Cardiac muscle cell (in vitro differentiated cells and primary cell): Measurements from ENCODE around the gene CEP68. TPM values are rescaled to one million over a fixed set of nuclear protein-coding genes. Genes with fewer than 3 reads are reported as not detected.
A peak's percentile ranks its signal among the peaks of the same experiment; 100 is the strongest.
"Not testable (repeated sequence)": the region's sequence is repeated elsewhere in the genome, so short reads cannot be mapped to it uniquely, and the experiment has no call there.

ENCODE experiments used
- DNase-seq, 2 donors: peaks; one replicate each; pipeline versions ENCODE4 v3.0.0 to v3.0.0-alpha.2; 2010 to 2017; ENCODE audit warnings: low read depth in 1 of 2, low spot score in 1 of 2
- H3K27ac ChIP-seq: fragments of 200-600 bp; sonication (generic); 2 replicates; pipeline ENCODE4 v1.5.1; 2016
- H3K27me3 ChIP-seq: fragments of 200-600 bp; sonication (generic); 2 replicates; pipeline ENCODE4 v1.6.0; 2016; ENCODE audit warnings: control low read depth
- H3K36me3 ChIP-seq: fragments of 200-600 bp; sonication (generic); 2 replicates; pipeline ENCODE4 v1.5.1; 2016; ENCODE audit warnings: control low read depth
- H3K4me1 ChIP-seq: fragments of 200-600 bp; sonication (generic); 2 replicates; pipeline ENCODE4 v1.8.1; 2017; ENCODE audit warnings: low read depth, mild to moderate bottlenecking, mixed run types
- H3K4me3 ChIP-seq: fragments of 200-600 bp; sonication (generic); 2 replicates; pipeline ENCODE4 v1.5.1; 2016; ENCODE audit warnings: mild to moderate bottlenecking
- H3K9me3 ChIP-seq: fragments of 200-600 bp; sonication (generic); 2 replicates; pipeline ENCODE4 v1.5.1; 2017; ENCODE audit warnings: low read depth, mild to moderate bottlenecking, control low read depth
- CTCF ChIP-seq: IDR thresholded peaks from 2 replicates; pipeline ENCODE4 v1.5.1; 2012; ENCODE audit warnings: low read depth, mild to moderate bottlenecking, low read length
- polyA plus RNA-seq: library from polyadenylated mRNA; unstranded; fragments of >200 nt; fragmentation: Nextera tagmentation; extraction: Ambion mirVana; gene quantifications from 2 replicates; pipeline ENCODE4 v1.2.1, GENCODE V29; 2016
- total RNA-seq: library from RNA; depleted of rRNA; stranded (reverse); fragments of >200 nt; gene quantifications from 2 replicates; pipeline ENCODE4 v1.2.3, GENCODE V29; 2016

The CEP68 gene
- total and polyA plus RNA-seq, 2 experiments from 2014 or later = 17.6 to 28.3 TPM

- Histone ChIP-seq H3K27ac (peak overlapping the region; percentile 52), H3K4me3 (no peak overlapping the region)
- DNase-seq = peak in 1 of 2 donors; percentile 21
These were observed 23.9 kb upstream of the CEP68 start for GRCh38 chr2:65032019-65032975.

GRCh38 chr2:65033178-65033577 is 23.0 kb upstream of the CEP68 start:
- peak in 1 of 2 donors; percentile 41 for DNase-seq
- Histone ChIP-seq H3K4me3 (no peak overlapping the region), H3K4me1 (peaks cover 11% of the 10 kb centered on the region), H3K9me3 (no peaks in the 10 kb centered on the region), H3K36me3 (no peaks in the 10 kb centered on the region), H3K27ac (no peak overlapping the region), H3K27me3 (no peaks in the 10 kb centered on the region)
- peak; percentile 12 for TF ChIP-seq CTCF

More at GRCh38 chr2:65032019-65032975, 23.9 kb upstream of the CEP68 start:
- H3K27me3 ChIP-seq = no peaks in the 10 kb centered on the region
- H3K9me3 ChIP-seq = no peaks in the 10 kb centered on the region
- peaks cover 11% of the 10 kb centered on the region for H3K4me1 ChIP-seq
- TF ChIP-seq CTCF = no peak
- H3K36me3 ChIP-seq = no peaks in the 10 kb centered on the region

- not testable (repeated sequence) for DNase-seq, H3K9me3 ChIP-seq, H3K27me3 ChIP-seq, H3K36me3 ChIP-seq, H3K4me3 ChIP-seq, H3K27ac ChIP-seq
- peaks cover 11% of the 10 kb centered on the region for H3K4me1 ChIP-seq
These were observed 22.5 kb upstream of the CEP68 start for GRCh38 chr2:65033667-65034066.

GRCh38 chr2:65035351-65035943 is 20.8 kb upstream of the CEP68 start:
- TF ChIP-seq CTCF = no peak
- no peaks in the 10 kb centered on the region for H3K9me3 ChIP-seq
- H3K36me3 ChIP-seq = no peaks in the 10 kb centered on the region
- no peak for DNase-seq
- H3K4me1 ChIP-seq = peaks cover 11% of the 10 kb centered on the region
- no peak overlapping the region for H3K4me3 ChIP-seq
- no peaks in the 10 kb centered on the region for H3K27me3 ChIP-seq
- H3K27ac ChIP-seq = no peak overlapping the region

GRCh38 chr2:65037178-65037577 is 19.0 kb upstream of the CEP68 start:
- no peaks in the 10 kb centered on the region for H3K27me3 ChIP-seq
- H3K4me1 ChIP-seq = peaks cover 5% of the 10 kb centered on the region
- H3K4me3 ChIP-seq = no peak overlapping the region
- H3K27ac ChIP-seq = no peak overlapping the region
- H3K36me3 ChIP-seq = no peaks in the 10 kb centered on the region
- DNase-seq = no peak
- H3K9me3 ChIP-seq = no peaks in the 10 kb centered on the region
- no peak for TF ChIP-seq CTCF

GRCh38 chr2:65039640-65040039 is 16.6 kb upstream of the CEP68 start:
- DNase-seq = no peak
- H3K27ac ChIP-seq = no peak overlapping the region
- H3K4me1 ChIP-seq = no peaks in the 10 kb centered on the region
- no peaks in the 10 kb centered on the region for H3K36me3 ChIP-seq
- no peak overlapping the region for H3K4me3 ChIP-seq
- no peaks in the 10 kb centered on the region for H3K27me3 ChIP-seq
- no peak for TF ChIP-seq CTCF
- no peaks in the 10 kb centered on the region for H3K9me3 ChIP-seq
